ENCODE measurements around the gene CAVIN1. TPM values are rescaled to one million over a fixed set of nuclear protein-coding genes. Genes with fewer than 3 reads are reported as not detected.

CAVIN1 gene
- total RNA-seq, 4 donors from 2014 or later, result 615 to 1,266 (median 897) TPM

DNA sequence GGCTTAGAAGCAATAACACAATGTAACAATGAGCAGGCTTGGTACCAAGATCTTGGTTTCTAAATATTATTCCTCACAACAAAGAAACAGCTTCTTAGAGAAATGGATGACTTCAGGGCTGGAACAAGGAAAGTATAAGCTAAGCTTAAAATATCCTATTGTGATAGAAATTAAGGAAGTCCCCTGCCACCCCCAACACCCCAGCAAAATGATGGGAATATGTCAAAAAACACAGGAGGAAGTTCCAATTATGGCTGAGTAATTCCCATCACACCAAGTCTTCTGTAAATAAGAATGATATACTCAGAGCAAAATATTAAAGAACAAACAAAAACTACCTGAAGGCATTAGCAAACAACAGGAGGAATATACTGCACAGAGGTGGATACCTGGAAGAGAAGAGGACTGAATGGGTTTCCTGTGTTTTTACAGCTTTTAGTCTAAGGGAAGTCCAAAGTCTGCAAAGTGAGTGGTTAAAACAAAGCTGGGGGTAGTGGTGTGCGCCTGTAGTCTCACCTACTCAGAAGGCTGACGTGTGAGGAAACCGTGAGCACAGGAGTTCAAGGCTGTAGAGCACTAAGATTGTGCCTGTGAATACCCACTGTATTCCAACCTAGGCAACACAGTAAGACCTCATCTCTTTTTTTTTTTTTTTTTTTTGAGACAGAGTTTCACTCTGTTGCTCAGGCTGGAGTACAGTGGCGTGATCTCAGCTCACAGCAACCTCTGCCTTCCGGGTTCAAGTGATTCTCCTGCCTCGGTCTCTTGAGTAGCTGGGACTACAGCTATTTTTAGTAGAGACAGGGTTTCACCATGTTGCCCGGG lies 18.5 kb upstream of the CAVIN1 start:
- ATAC-seq, result no peak
- H3K9me3 ChIP-seq, result no peaks in the 10 kb centered on the region
- no peak for TF ChIP-seq POLR2AphosphoS5 (IDR thresholded peaks at IDR 0.05)
- no peak for TF ChIP-seq EP300 (IDR thresholded peaks at IDR 0.05)
- TF ChIP-seq CTCF (IDR thresholded peaks at IDR 0.05), result no peak
- no peak for TF ChIP-seq POLR2A (IDR thresholded peaks at IDR 0.05)

DNA sequence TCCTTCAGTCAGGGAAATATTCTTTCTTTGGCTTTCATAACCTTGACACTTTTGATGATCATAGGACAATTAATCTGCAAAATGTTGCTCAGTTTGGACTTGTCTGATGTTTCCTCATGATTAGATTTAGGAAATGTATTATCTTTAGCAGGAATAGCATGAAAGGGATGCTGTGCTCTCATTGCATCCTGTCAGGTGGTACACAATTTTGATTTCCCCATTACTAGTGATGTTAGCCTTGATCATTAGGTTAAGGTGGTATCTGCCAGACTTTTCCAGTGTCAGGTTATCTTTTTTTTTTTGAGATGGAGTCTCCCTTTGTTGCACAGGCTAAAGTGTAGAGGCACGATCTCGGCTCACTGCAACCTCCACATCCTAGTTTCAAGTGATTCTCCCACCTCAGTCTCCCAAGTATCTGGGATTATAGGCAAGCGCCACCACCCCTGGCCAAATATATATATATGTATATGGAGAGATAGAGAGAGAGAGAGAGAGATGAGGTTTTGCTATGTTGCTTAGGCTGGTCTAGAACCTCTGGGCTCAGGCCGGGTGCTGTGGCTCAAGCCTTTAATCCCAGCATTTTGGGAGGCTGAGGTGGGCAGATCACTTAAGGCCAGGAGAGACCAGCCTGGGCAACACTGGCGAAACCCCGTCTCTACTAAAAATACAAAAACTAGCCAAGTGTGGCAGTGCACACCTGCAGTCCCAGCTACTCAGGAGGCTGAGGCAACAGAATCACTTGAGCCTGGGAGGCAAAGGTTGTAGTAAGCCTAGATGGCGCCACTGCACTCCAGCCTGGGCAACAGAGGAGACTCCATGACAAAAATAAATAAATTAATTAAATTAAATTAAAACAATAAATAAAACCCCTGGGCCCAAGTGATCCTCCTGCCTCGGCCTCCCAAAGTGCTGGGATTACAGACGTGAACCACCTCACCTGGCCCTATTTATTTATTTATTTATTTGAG lies 15.8 kb upstream of the CAVIN1 start:
- H3K27me3 ChIP-seq, result no peaks in the 10 kb centered on the region
- H3K9me3 ChIP-seq, result no peaks in the 10 kb centered on the region
- H3K36me3 ChIP-seq, result no peaks in the 10 kb centered on the region
- H3K4me3 ChIP-seq, result no peak overlapping the region
- ATAC-seq, result no peak
- TF ChIP-seq EP300 (IDR thresholded peaks at IDR 0.05) (no peak), POLR2AphosphoS5 (IDR thresholded peaks at IDR 0.05) (no peak), POLR2A (IDR thresholded peaks at IDR 0.05) (no peak), CTCF (IDR thresholded peaks at IDR 0.05) (peak in 1 of 4 experiments; percentile 39)
- peaks cover 0 to 15% (median 0%) of the 10 kb centered on the region in 3 donors for H3K4me1 ChIP-seq
- no peak overlapping the region for H3K27ac ChIP-seq
- WGBS, 2 donors (ENCODE audit: low coverage in 1 of 2), result 91 to 93% methylated on average over 3 to 6 of the region's 9 CpGs

More for the DNA sequence above, 18.5 kb upstream of the CAVIN1 start:
- H3K4me3 ChIP-seq, result no peak overlapping the region
- H3K27me3 ChIP-seq, result no peaks in the 10 kb centered on the region
- 56 to 79% methylated on average over 5 to 7 of the region's 7 CpGs for WGBS, 2 donors (ENCODE audit: low coverage in 1 of 2)
- peaks cover 0 to 5% (median 0%) of the 10 kb centered on the region in 3 donors for H3K4me1 ChIP-seq
- H3K36me3 ChIP-seq, result no peaks in the 10 kb centered on the region
- no peak overlapping the region for H3K27ac ChIP-seq

DNA sequence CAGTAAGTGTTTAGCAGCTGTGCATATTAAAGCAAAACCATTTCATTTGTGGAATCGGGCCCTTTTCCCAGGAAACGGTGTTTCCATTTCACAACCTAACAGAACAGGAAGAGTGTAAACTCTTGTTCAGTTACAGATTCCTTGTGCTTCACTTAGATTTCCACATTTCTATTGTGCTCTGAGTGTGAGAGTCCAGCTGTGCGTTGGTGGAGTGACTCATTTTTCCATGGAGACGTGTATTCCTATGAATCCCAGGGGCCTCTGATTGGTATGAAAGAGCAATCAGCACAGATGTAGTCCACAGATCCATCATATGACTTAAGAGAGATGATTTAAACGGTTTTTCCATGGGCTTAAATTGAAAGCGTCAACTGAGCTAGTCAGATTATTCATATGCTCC lies 13.3 kb upstream of the CAVIN1 start:
- H3K4me3 ChIP-seq, result no peak overlapping the region
- TF ChIP-seq EP300 (IDR thresholded peaks at IDR 0.05) (no peak), POLR2A (IDR thresholded peaks at IDR 0.05) (no peak), POLR2AphosphoS5 (IDR thresholded peaks at IDR 0.05) (peak; percentile 61), CTCF (IDR thresholded peaks at IDR 0.05) (no peak)
- peak overlapping the region; percentile 36 to 81 (median 75) for H3K27ac ChIP-seq
- WGBS, 2 donors (ENCODE audit: low coverage in 1 of 2), result 17 to 27% methylated on average over 4 to 6 of the region's 6 CpGs
- no peaks in the 10 kb centered on the region for H3K36me3 ChIP-seq
- H3K9me3 ChIP-seq, result no peaks in the 10 kb centered on the region
- no peaks in the 10 kb centered on the region for H3K27me3 ChIP-seq
- H3K4me1 ChIP-seq, result peaks cover 0 to 21% (median 0%) of the 10 kb centered on the region in 3 donors
- ATAC-seq, result peak; percentile 96

DNA sequence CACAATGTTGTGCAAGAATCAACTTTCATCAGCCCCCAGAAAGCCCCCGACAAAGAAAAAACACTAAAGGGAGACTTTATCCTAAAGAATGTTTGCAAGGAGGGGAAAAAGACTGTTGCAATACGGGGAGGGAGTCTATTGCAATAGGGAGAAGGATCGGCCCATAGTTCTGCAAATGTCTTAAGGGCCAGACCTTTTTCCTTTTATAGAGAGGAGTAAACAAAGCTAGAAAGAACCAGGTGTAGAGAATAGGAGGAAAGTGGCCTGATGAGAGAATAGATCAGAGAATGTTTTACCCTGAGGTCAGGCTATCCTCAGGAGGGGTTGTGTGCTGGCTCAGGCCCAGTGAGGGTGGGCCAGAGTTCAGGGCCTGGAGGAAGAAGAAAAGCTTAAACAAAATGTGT lies 8.7 kb upstream of the CAVIN1 start:
- no peaks in the 10 kb centered on the region for H3K36me3 ChIP-seq
- H3K9me3 ChIP-seq, result no peaks in the 10 kb centered on the region
- H3K27ac ChIP-seq, result peak overlapping the region in 1 of 4 donors; percentile 17
- no peak overlapping the region for H3K4me3 ChIP-seq
- WGBS, 2 donors (ENCODE audit: low coverage in 1 of 2), result 37 to 70% methylated on average over 3 of the region's 3 CpGs
- TF ChIP-seq EP300 (IDR thresholded peaks at IDR 0.05) (no peak), POLR2AphosphoS5 (IDR thresholded peaks at IDR 0.05) (no peak), POLR2A (IDR thresholded peaks at IDR 0.05) (no peak), CTCF (IDR thresholded peaks at IDR 0.05) (no peak)
- ATAC-seq, result no peak
- H3K27me3 ChIP-seq, result no peaks in the 10 kb centered on the region
- H3K4me1 ChIP-seq, result peaks cover 0 to 47% (median 9%) of the 10 kb centered on the region in 3 donors
